Aorta (tissue), 5 donors: ENCODE results near the gene IDUA. TPM values are rescaled to one million over a fixed set of nuclear protein-coding genes. Genes with fewer than 3 reads are reported as not detected.
"Not testable (repeated sequence)": the region's sequence is repeated elsewhere in the genome, so short reads cannot be mapped to it uniquely, and the experiment has no call there.

Experiments
- ATAC-seq: fragments of 200-7000 bp; cut with Tn5 transposase; one replicate; pipeline ENCODE4 v1.9.1; 2022; ENCODE audit warnings: moderate library complexity; ENCODE audit not compliant: low FRiP score
- DNase-seq, 2 donors: peaks; one replicate each; pipeline ENCODE4 v3.0.0-alpha.2; 2020
- H3K27ac ChIP-seq, 2 donors: one replicate each; pipeline ENCODE4 v1.5.1; 2013; ENCODE audit warnings: low read length in 2 of 2, mild to moderate bottlenecking in 2 of 2, moderate library complexity in 2 of 2, control low read depth in 1 of 2, inconsistent platforms in 1 of 2, low read depth in 1 of 2
- H3K27me3 ChIP-seq, 2 donors: one replicate each; pipeline ENCODE4 v1.6.1; 2013; ENCODE audit warnings: control low read depth in 1 of 2, low read length in 1 of 2, mild to moderate bottlenecking in 1 of 2, moderate library complexity in 1 of 2; ENCODE audit not compliant: insufficient read depth in 2 of 2, control insufficient read depth in 1 of 2
- H3K36me3 ChIP-seq, 2 donors: one replicate each; pipeline ENCODE4 v1.6.1; 2013; ENCODE audit warnings: control low read depth in 1 of 2, low read length in 1 of 2, mild to moderate bottlenecking in 1 of 2; ENCODE audit not compliant: insufficient read depth in 2 of 2, control insufficient read depth in 1 of 2
- H3K4me1 ChIP-seq, 2 donors: one replicate each; pipeline ENCODE4 v1.6.1; 2013; ENCODE audit warnings: low read length in 2 of 2, control low read depth in 1 of 2, mild to moderate bottlenecking in 1 of 2, moderate library complexity in 1 of 2; ENCODE audit not compliant: insufficient read depth in 2 of 2, control insufficient read depth in 1 of 2
- H3K4me3 ChIP-seq, 2 donors: one replicate each; pipeline ENCODE4 v1.5.1; 2013; ENCODE audit warnings: low read length in 2 of 2, control low read depth in 1 of 2, mild to moderate bottlenecking in 1 of 2
- H3K9me3 ChIP-seq: one replicate; pipeline ENCODE4 v1.6.1; 2013; ENCODE audit warnings: mild to moderate bottlenecking, low read length; ENCODE audit not compliant: control insufficient read depth
- WGBS, 2 donors: extraction: QIAGEN DNeasy Blood & Tissue Kit; methylation state at CpG; one replicate each; pipeline ENCODE4 v1.1.7; 2013; 5-methylcytosine and 5-hydroxymethylcytosine counted together
- intact Hi-C, 2 donors: fragments of 100-400 bp; cut with DNase I; formaldehyde crosslinking; loops; one replicate each; pipeline versions ENCODE4 v1.14.2 to v1.15.0; 2022
- polyA plus RNA-seq, 2 donors: library from polyadenylated mRNA; stranded (reverse); fragments of 200-250 nt; gene quantifications; one replicate each; pipeline ENCODE4 v1.2.3, GENCODE V29; 2013
- total RNA-seq, 2 donors: library from RNA; stranded (reverse); fragmentation: NEBNext Ultra II Directional; extraction: Animal tissue kit (Norgen Biotek cat#: 25700); gene quantifications; one replicate each; pipeline ENCODE4 v1.2.1, GENCODE V29; 2021
- donor health status: healthy with polysubstance abuse.
- donor health status: Bipolar disorder and iron deficiency.
- donor health status: DM: no; HTN: no; CAD: no.
- donor health status: DM: no; HTN: no; CAD: no.
- donor health status: DM: yes; HTN: yes; CAD: no.

The IDUA gene
- total and polyA plus RNA-seq, 4 donors, result 5.9 to 44.2 (median 35.0) TPM

DNA sequence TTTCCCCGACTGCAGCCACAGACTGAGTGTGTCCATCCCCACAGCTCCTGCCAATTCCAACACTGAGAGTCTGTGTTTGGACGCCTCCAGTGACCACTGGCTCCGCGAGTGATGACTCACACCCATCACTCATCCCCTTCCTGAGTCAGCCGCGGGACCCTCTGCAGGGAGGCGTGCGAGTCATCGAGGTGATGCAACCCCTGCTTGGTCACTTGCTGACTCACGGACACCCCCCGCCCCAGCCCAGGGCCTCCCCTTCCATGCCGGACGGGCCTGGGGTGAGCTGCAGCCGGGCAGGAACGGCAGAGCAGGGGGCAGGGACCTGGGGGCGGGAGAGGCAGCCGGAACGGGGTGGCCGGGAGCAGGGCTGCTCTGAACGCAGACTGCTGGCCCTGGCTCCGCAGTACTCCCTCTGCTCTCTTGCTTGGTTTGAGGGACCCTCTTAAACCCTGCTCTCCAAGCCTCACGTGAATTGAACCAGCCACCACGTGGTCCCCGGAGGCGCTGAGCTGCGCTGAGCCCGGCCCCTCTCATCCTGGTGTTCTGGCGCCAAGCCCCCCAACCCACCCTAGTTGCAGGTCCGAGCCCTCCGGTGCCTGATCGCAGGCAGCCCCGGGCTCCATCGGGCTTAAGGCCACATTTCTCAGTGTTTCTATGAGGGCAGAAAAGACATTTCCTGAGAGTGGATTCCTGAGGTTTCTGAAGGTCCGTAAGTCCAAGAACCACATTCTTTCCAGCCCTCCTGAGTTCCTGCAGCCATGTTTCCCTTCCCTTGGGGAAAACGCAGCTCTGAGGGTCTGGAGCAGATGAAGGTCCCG, 57.0 kb downstream of the IDUA start:
- no peaks in the 10 kb centered on the region for H3K4me1 ChIP-seq
- H3K27ac ChIP-seq, result peak overlapping the region; percentile 69 to 82
- intact Hi-C loops, result loop anchor here in 1 of 2 donors (10.0 kb wide), 1 partner anchor 671 kb away; the partner anchor contains the start of gene SLBP
- no peaks in the 10 kb centered on the region for H3K27me3 ChIP-seq
- H3K9me3 ChIP-seq, result no peaks in the 10 kb centered on the region
- ATAC-seq (peak; percentile 88), DNase-seq (peak; percentile 98 to 99)
- WGBS, 2 donors, result 4 to 5% methylated on average over 34 to 36 of the region's 36 CpGs
- no peaks in the 10 kb centered on the region for H3K36me3 ChIP-seq
- no peak overlapping the region for H3K4me3 ChIP-seq

DNA sequence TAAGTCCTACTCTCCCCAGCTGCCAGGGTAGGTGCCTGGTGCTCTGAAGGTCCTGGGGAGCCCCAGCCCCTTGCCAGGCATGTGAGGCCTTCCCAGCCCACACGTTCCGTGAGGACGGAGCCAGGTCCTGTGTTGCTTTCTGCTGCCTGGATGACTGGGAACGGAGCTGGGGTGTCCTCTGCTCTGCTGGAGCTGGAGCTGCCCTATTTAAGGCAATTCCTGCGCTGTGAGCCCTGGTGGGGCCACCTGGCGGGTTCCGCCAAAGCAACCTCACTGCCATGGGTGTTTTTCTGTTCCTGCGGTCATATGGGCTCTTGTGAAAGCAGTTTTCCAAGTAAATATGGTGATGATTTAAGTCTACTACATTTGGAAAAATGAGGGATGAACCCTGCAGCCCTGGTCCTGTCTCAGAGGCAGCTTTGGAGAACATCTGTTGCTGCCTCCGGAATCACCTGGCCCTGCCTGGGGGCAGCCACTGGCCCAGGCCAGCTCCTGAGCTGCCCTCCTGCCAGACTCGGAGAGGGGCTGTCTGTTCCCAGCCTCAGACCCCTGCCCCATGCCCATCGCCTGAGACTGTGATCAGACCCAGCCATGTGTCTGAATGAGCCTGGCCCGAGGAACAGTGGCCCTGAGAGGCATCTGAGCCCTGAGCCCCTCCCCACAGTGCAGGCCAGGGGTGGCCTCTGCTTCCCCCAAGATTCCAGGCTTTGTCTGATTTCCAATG, 57.8 kb downstream of the IDUA start:
- intact Hi-C loops, result loop anchor here in 1 of 2 donors (10.0 kb wide), 1 partner anchor 670 kb away; the partner anchor contains the start of gene SLBP
- ATAC-seq, result no peak

DNA sequence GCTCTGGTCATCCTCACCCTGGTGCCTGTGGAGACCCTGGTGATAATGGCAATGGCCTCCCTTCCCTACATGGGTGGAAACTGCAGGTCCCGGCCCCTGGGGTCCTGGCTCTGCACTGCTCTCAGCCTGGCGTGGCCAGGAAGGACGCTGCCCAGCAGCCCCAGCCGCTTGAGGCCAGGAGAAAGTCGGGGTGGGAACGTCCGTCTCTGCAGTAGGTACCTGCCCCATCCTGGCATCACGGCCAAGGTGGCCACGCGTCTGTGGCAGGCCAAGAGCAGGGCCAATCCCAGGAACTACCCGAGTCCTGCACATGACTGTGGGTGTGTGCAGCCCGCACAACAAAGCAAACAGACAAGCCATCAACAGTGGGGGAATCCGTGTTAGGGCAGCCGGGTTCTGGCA, 58.4 kb downstream of the IDUA start:
- 91 to 92% methylated on average over 14 of the region's 14 CpGs for WGBS, 2 donors
- no peak overlapping the region for H3K4me3 ChIP-seq
- H3K4me1 ChIP-seq, result no peaks in the 10 kb centered on the region
- H3K9me3 ChIP-seq, result no peaks in the 10 kb centered on the region
- peak overlapping the region in 1 of 2 donors; percentile 82 for H3K27ac ChIP-seq
- DNase-seq (peak; percentile 48 to 70), ATAC-seq (no peak)
- H3K36me3 ChIP-seq, result no peaks in the 10 kb centered on the region
- intact Hi-C loops, result loop anchor here in 1 of 2 donors (10.0 kb wide), 1 partner anchor 670 kb away; the partner anchor contains the start of gene SLBP
- H3K27me3 ChIP-seq, result no peaks in the 10 kb centered on the region

More for the DNA sequence above, 57.8 kb downstream of the IDUA start:
- peak overlapping the region; percentile 69 to 82 for H3K27ac ChIP-seq
- H3K36me3 ChIP-seq, result no peaks in the 10 kb centered on the region
- no peaks in the 10 kb centered on the region for H3K4me1 ChIP-seq
- 70 to 74% methylated on average over 12 of the region's 12 CpGs for WGBS, 2 donors
- peak; percentile 58 to 77 for DNase-seq
- H3K27me3 ChIP-seq, result no peaks in the 10 kb centered on the region
- H3K4me3 ChIP-seq, result no peak overlapping the region
- no peaks in the 10 kb centered on the region for H3K9me3 ChIP-seq

DNA sequence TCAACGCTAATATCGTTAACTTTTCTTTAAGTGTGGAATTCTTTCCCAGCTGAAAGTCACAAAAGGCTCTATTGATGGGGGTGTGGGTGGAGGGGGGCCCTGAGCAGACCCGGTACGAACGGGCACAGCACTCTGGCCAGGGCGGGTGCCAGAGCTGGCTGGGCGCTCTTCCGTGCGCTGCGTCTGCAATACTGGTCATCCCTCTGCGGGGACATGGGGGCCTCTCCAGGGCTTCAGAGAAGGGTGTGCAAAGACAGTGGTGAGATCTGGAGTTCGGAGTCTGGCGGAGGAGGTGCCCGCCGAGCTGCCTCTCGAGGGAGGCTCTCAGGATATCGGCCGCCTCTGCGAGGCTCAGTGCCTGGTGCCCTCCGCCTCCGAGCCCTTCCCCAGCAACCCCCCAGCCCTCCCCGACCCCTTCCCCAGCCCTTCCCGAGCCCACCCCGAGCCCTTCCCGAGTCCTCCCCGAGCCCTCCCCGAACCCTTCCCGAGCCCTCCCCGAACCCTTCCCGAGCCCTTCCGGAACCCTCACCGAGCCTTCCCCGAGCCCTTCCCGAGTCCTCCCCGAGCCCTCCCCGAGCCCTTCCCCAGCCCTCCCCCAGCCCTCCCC, 58.9 kb downstream of the IDUA start:
- intact Hi-C loops, result loop anchor here in 1 of 2 donors (10.0 kb wide), 1 partner anchor 669 kb away; the partner anchor contains the start of gene SLBP
- H3K9me3 ChIP-seq, result no peaks in the 10 kb centered on the region
- H3K36me3 ChIP-seq, result no peaks in the 10 kb centered on the region
- H3K27me3 ChIP-seq, result no peaks in the 10 kb centered on the region
- H3K4me3 ChIP-seq, result no peak overlapping the region
- no peak overlapping the region for H3K27ac ChIP-seq
- WGBS, 2 donors, result 81 to 82% methylated on average over 24 to 36 of the region's 36 CpGs
- H3K4me1 ChIP-seq, result no peaks in the 10 kb centered on the region
- peak; percentile 40 to 76 for DNase-seq
- no peak for ATAC-seq

DNA sequence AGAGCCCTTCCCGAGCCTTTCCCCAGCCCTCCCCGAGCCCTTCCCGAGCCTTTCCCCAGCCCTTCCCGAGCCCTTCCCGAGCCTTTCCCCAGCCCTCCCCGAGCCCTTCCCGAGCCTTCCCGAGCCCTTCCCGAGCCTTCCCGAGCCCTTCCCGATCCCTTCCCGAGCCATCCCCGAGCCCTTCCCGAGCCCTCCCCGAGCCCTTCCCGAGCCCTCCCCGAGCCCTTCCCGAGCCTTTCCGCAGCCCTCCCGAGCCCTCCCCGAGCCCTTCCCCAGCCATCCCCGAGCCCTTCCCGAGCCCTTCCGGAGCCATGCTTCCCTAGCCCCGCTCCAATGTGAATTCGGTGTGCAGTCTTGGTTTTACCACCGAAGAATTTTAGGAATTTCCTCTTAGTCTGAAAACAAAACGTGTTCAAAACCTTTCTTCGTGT, 59.8 kb downstream of the IDUA start:
- not testable (repeated sequence) for ATAC-seq, H3K27me3 ChIP-seq, H3K4me3 ChIP-seq, H3K9me3 ChIP-seq, H3K27ac ChIP-seq, H3K36me3 ChIP-seq, H3K4me1 ChIP-seq
- intact Hi-C loops, result loop anchor here in 1 of 2 donors (10.0 kb wide), 1 partner anchor 668 kb away; the partner anchor contains the start of gene SLBP
- DNase-seq, result peak; percentile 75 to 89
- 12 to 17% methylated on average over 29 of the region's 29 CpGs for WGBS, 2 donors

DNA sequence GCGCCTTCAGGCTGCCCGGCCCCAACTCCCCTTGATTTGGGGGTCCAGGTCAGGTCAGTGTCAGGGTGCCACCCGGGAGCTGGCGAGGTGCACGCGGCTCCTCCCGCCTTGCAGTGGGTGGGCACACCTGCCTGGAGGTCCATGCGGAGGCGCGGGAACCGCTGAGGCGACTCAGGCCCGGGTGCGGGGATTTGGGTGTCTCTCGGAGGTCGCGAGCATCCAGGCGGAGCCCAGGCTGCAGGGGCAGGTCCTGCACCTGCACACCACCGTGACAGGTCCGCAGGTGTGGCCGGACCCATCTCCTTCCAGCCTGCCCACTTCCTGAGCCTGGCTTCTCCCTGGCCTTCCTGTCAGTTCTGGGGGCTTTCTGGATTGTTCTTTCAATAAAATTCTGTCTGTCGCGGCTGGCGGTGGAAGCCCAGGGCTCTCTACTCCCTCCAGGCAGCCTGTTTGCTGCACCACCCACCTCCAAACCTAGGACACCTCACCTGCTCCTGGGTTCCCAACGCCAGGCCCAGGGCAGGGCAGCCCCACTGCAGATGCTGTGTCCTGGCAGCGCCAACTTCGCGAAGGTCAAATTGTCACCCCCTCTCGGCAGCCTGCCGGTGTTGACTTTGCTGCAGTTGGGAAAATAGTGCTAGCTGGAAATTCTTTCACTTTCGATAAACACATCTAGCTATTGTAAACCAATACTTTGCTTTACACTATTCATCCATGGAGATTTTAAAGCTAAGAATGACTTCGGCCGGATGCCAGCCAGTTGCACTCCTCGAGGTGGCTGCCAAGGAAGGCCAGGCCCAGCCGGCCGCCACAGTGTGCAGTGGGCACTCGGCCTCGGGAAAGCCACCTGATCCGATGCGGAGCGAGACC, 60.5 kb downstream of the IDUA start:
- DNase-seq (peak; percentile 56 to 80), ATAC-seq (no peak)
- 38 to 45% methylated on average over 38 to 41 of the region's 41 CpGs for WGBS, 2 donors
- intact Hi-C loops, result loop anchor here in 1 of 2 donors (10.0 kb wide), 1 partner anchor 667 kb away; the partner anchor contains the start of gene SLBP
- no peak overlapping the region for H3K27ac ChIP-seq
- no peaks in the 10 kb centered on the region for H3K27me3 ChIP-seq
- no peak overlapping the region for H3K4me3 ChIP-seq
- H3K36me3 ChIP-seq, result no peaks in the 10 kb centered on the region
- no peaks in the 10 kb centered on the region for H3K9me3 ChIP-seq
- no peaks in the 10 kb centered on the region for H3K4me1 ChIP-seq

DNA sequence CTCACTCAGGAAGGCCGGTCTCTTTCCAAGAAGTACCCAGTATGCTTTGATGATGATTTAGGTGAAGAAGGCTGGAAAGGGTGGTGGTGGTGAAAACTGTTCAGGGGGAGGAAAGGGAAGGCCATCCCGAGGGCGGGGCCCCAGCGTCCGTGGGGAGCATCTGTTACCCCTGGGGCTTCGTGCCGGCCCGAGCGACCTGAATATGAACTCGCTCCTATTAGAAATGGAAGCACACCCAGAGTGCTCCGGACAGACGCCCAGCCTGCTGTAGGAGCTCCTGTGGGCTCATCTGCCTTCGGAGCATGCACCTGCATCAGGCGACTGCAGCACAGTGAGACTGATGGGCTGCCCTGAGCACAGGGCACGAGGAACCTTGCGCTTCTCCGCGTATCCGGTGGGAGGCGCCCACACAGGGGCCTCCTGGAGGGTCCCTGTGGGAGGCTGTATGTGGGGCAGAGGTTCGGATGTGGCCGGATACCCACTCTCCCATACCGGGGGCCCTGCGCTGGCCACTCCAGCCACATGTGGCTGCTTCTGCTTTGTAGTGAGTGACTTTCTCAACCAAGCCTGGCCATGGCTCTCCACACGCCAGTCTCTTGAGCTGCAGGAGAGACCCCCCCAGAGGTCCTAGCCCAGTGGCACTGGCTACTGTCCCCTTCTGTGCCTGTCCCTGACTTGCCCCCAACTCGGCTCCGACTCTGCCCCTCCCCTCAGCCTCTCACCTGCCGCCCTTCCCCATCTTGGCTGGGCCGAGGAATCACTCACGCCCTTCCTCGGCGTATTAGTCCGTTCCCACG, 61.3 kb downstream of the IDUA start:
- Histone ChIP-seq H3K4me1 (no peaks in the 10 kb centered on the region), H3K4me3 (no peak overlapping the region), H3K27me3 (no peaks in the 10 kb centered on the region), H3K36me3 (no peaks in the 10 kb centered on the region), H3K9me3 (no peaks in the 10 kb centered on the region), H3K27ac (no peak overlapping the region)
- 83 to 86% methylated on average over 33 to 34 of the region's 34 CpGs for WGBS, 2 donors
- no peak for ATAC-seq
- peak; percentile 44 to 79 for DNase-seq
- intact Hi-C loops, result loop anchor here in 1 of 2 donors (10.0 kb wide), 1 partner anchor 667 kb away; the partner anchor contains the start of gene SLBP
